HCT116 (cell line): ENCODE data around the gene SHCBP1L. TPM values are rescaled to one million over a fixed set of nuclear protein-coding genes. Genes with fewer than 3 reads are reported as not detected.

Experiments
- ATAC-seq: fragments of 200-7000 bp; cut with Tn5 transposase; 2 replicates; pipeline ENCODE4 v1.9.1; 2020; ENCODE audit warnings: mild to moderate bottlenecking, moderate library complexity
- BruUV-seq: library from RNA; stranded (reverse); fragments of 400-500 nt; replicated peaks from 2 replicates; lab custom pipeline; 2021; lab: Mats Ljungman, UMichigan
- CTCF ChIA-PET: fragments of 300-600 bp; sonication (Branson Sonifier 250); formaldehyde crosslinking; loops from one replicate; lab custom pipeline; 2021; ENCODE audit warnings: antibody characterized with exemption; lab: Charles Lee
- POLR2A ChIA-PET: fragments of 300-600, 350-600 bp; sonication (Branson Sonifier 250); formaldehyde crosslinking; loops from one replicate; lab custom pipeline; 2021; ENCODE audit warnings: antibody characterized with exemption; lab: Charles Lee
- RAD21 ChIA-PET, 2 experiments: fragments of 300-600 bp; sonication (Branson Sonifier 250); formaldehyde crosslinking; loops; one replicate each; lab custom pipeline; 2023; ENCODE audit warnings: low total read pairs in 2 of 2; ENCODE audit not compliant: uncharacterized antibody in 2 of 2, unreplicated experiment in 2 of 2, low non-redundant PET in 1 of 2; lab: Charles Lee
- DNase-seq: peaks from one replicate; pipeline ENCODE4 v3.0.0-alpha.2; 2010; ENCODE audit warnings: low read depth, low spot score
- H2AFZ ChIP-seq: fragments of 200-600 bp; shearing (Covaris generic), sonication (generic); 2 replicates; pipeline ENCODE4 v1.6.1; 2017; ENCODE audit warnings: low read depth, mixed run types, mixed read lengths, antibody characterized with exemption, low read length; ENCODE audit not compliant: poor library complexity, severe bottlenecking
- H3K27ac ChIP-seq: 2 replicates; pipeline ENCODE4 v1.5.1; 2012; ENCODE audit warnings: low read depth, low read length
- H3K27me3 ChIP-seq: fragments of 200-600 bp; sonication (generic); 2 replicates; pipeline ENCODE4 v1.6.1; 2016; ENCODE audit warnings: mixed run types, low read length, mixed read lengths; ENCODE audit not compliant: insufficient read depth
- H3K36me3 ChIP-seq, 2 experiments: fragments of 200-500 bp in 1 of 2; fragments of 200-600 bp in 1 of 2; sonication (Bioruptor generic) in 1 of 2; sonication (generic) in 1 of 2; 2 replicates each; pipeline versions ENCODE4 v1.5.1 to v1.6.1; 2014 to 2016; ENCODE audit warnings: low read length in 2 of 2, inconsistent platforms in 1 of 2, mixed read lengths in 1 of 2, mixed run types in 1 of 2; ENCODE audit not compliant: insufficient read depth in 2 of 2, control insufficient read depth in 1 of 2
- H3K4me1 ChIP-seq, 2 experiments: fragments of 200-600 bp in 1 of 2; sonication (generic) in 1 of 2; 2 replicates each; pipeline versions ENCODE4 v1.5.1 to v1.6.1; 2012 to 2017; ENCODE audit warnings: low read length in 2 of 2, inconsistent platforms in 1 of 2, mild to moderate bottlenecking in 1 of 2, mixed read lengths in 1 of 2, mixed run types in 1 of 2, moderate library complexity in 1 of 2; ENCODE audit not compliant: insufficient read depth in 2 of 2, control insufficient read depth in 1 of 2
- H3K4me2 ChIP-seq: fragments of 200-600 bp; sonication (generic); 2 replicates; pipeline ENCODE4 v1.6.1; 2017; ENCODE audit warnings: mixed run types, low read length, mixed read lengths
- H3K4me3 ChIP-seq, 2 experiments: fragments of 200-600 bp in 1 of 2; sonication (generic) in 1 of 2; replicated peaks in 1 of 2; 2 replicates each; pipeline ENCODE4 v1.5.1; 2011 to 2016; ENCODE audit warnings: low read length in 2 of 2, control low read depth in 1 of 2, low read depth in 1 of 2, mild to moderate bottlenecking in 1 of 2, mixed read lengths in 1 of 2, mixed run types in 1 of 2
- H3K79me2 ChIP-seq: fragments of 200-600 bp; sonication (generic); 2 replicates; pipeline ENCODE4 v1.6.1; 2017; ENCODE audit warnings: mild to moderate bottlenecking, mixed run types, low read length, moderate library complexity, mixed read lengths; ENCODE audit not compliant: insufficient read depth
- H3K9ac ChIP-seq: fragments of 200-600 bp; sonication (generic); 2 replicates; pipeline ENCODE4 v1.6.1; 2016; ENCODE audit warnings: low read length, mixed read lengths
- H3K9me2 ChIP-seq: fragments of 200-600 bp; sonication (generic), shearing (Covaris generic); 2 replicates; pipeline ENCODE4 v1.6.1; 2017; ENCODE audit warnings: mixed run types, mild to moderate bottlenecking, moderate library complexity; ENCODE audit not compliant: insufficient read depth
- H3K9me3 ChIP-seq, 2 experiments: fragments of 200-500 bp in 1 of 2; fragments of 200-600 bp in 1 of 2; sonication (Bioruptor generic) in 1 of 2; sonication (generic) in 1 of 2; 2 replicates each; pipeline ENCODE4 v1.6.1; 2014 to 2017; ENCODE audit warnings: low read length in 2 of 2, mixed read lengths in 2 of 2, inconsistent platforms in 1 of 2, low read depth in 1 of 2, mild to moderate bottlenecking in 1 of 2, mixed run types in 1 of 2, moderate library complexity in 1 of 2; ENCODE audit not compliant: control insufficient read depth in 1 of 2, insufficient read depth in 1 of 2
- H4K20me1 ChIP-seq: fragments of 200-600 bp; sonication (generic), shearing (Covaris generic); 2 replicates; pipeline ENCODE4 v1.6.1; 2017; ENCODE audit warnings: mixed run types, mild to moderate bottlenecking, moderate library complexity; ENCODE audit not compliant: insufficient read depth
- CBX3 ChIP-seq: IDR thresholded peaks from 2 replicates; pipeline ENCODE4 v1.6.1; 2012; ENCODE audit warnings: low read depth
- EZH2 ChIP-seq: fragments of 200-600 bp; sonication (generic); IDR thresholded peaks from 2 replicates; pipeline ENCODE4 v1.6.1; 2017; ENCODE audit warnings: antibody characterized with exemption, mixed run types
- FOSL1 ChIP-seq: IDR thresholded peaks from 2 replicates; pipeline ENCODE4 v1.6.1; 2012; ENCODE audit warnings: low read depth
- JUND ChIP-seq: IDR thresholded peaks from 2 replicates; pipeline ENCODE4 v1.6.1; 2012
- MAX ChIP-seq: IDR thresholded peaks from 2 replicates; pipeline ENCODE4 v1.6.1; 2012
- POLR2A ChIP-seq: IDR thresholded peaks from 2 replicates; pipeline ENCODE4 v1.7.0; 2011; ENCODE audit warnings: borderline replicate concordance; ENCODE audit not compliant: insufficient read depth, insufficient read length; ENCODE audit errors: extremely low read depth
- RAD21 ChIP-seq: IDR thresholded peaks from 2 replicates; pipeline ENCODE4 v1.6.1; 2012; ENCODE audit warnings: low read depth, mild to moderate bottlenecking
- SRF ChIP-seq: IDR thresholded peaks from 2 replicates; pipeline ENCODE4 v1.6.1; 2012; ENCODE audit warnings: low read depth
- TCF7L2 ChIP-seq: IDR thresholded peaks from 2 replicates; pipeline ENCODE4 v1.7.0; 2011; ENCODE audit warnings: borderline replicate concordance, inconsistent platforms; ENCODE audit not compliant: insufficient read depth, insufficient read length; ENCODE audit errors: extremely low read depth
- YY1 ChIP-seq: IDR thresholded peaks from 2 replicates; pipeline ENCODE4 v1.6.1; 2011; ENCODE audit warnings: low read length, low read depth, moderate library complexity, mild to moderate bottlenecking; ENCODE audit not compliant: insufficient replicate concordance; ENCODE audit errors: extremely low read depth
- ZFX ChIP-seq: fragments of 450-650 bp; IDR thresholded peaks from 2 replicates; pipeline ENCODE4 v1.6.1; 2017
- intact Hi-C: fragments of 100-400 bp; cut with micrococcal nuclease; formaldehyde crosslinking; loops from 2 replicates; pipeline ENCODE4 v1.10.0; 2022
- total RNA-seq: library from RNA; stranded (reverse); gene quantifications from one replicate; pipeline ENCODE4 v1.2.1, GENCODE V29; 2021; ENCODE audit not compliant: unreplicated experiment
- TF ChIP-seq, protein P1 (sequence below): IDR thresholded peaks from 2 replicates; pipeline ENCODE4 v1.6.1; 2012

Gene SHCBP1L
- total RNA-seq, 1 experiment from 2014 or later: not detected

DNA sequence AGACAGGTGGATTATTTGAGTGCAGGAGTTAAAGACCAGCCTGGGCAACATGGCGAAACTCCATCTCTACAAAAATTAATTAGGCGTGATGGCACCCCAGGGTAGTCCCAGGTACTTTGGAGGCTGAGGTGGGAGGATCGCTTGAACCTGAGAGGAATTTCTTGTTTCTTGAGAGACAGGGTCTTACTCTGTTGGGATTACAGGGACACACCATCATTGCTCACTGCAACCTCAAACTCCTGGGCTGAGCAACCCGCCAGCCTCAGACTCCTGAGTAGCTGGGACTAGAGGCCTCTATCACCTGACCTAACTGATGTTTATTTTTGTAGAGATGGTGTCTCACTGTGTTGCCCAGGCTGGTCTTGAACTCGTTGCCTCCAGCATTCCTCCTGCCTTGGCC lies 89.0 kb downstream of the SHCBP1L start:
- ChIA-PET RAD21 (no interaction called here), CTCF (no interaction called here), POLR2A (no interaction called here)
- Histone ChIP-seq H2AFZ (no peak overlapping the region), H3K27ac (no peak overlapping the region), H3K9me3 (no peaks in the 10 kb centered on the region), H3K4me1 (no peaks in the 10 kb centered on the region), H3K9ac (no peak overlapping the region), H3K27me3 (no peaks in the 10 kb centered on the region), H3K4me2 (no peak overlapping the region), H4K20me1 (peaks cover 26% of the 10 kb centered on the region; the same call in 1 of the 2 replicates), H3K79me2 (peaks cover 99% of the 10 kb centered on the region), H3K4me3 (no peak overlapping the region), H3K36me3 (peaks cover 90 to 95% of the 10 kb centered on the region in 2 experiments), H3K9me2 (no peaks in the 10 kb centered on the region)
- DNase-seq (no peak), ATAC-seq (no peak)
- TF ChIP-seq, protein P1, sequence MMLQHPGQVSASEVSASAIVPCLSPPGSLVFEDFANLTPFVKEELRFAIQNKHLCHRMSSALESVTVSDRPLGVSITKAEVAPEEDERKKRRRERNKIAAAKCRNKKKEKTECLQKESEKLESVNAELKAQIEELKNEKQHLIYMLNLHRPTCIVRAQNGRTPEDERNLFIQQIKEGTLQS: no peak
- TF ChIP-seq JUND (no peak), TCF7L2 (no peak), SRF (no peak), MAX (no peak), FOSL1 (no peak), CBX3 (no peak), POLR2A (no peak), EZH2 (no peak), ZFX (no peak), YY1 (no peak), RAD21 (no peak)
- BruUV-seq: no TSS peak
- intact Hi-C loops: no loop called here

GRCh38 chr1:182862827-182863226 lies 90.1 kb downstream of the SHCBP1L start:
- no peaks in the 10 kb centered on the region for H3K9me3 ChIP-seq
- H3K27ac ChIP-seq: no peak overlapping the region
- H3K9ac ChIP-seq: no peak overlapping the region
- POLR2A ChIA-PET: no interaction called here
- intact Hi-C loops: no loop called here
- peaks cover 24% of the 10 kb centered on the region; the same call in 1 of the 2 replicates for H4K20me1 ChIP-seq
- H3K9me2 ChIP-seq: no peaks in the 10 kb centered on the region
- CTCF ChIA-PET: no interaction called here
- H2AFZ ChIP-seq: no peak overlapping the region
- no peak overlapping the region for H3K4me2 ChIP-seq
- no TSS peak for BruUV-seq
- H3K4me1 ChIP-seq: no peaks in the 10 kb centered on the region
- H3K4me3 ChIP-seq: no peak overlapping the region
- ATAC-seq: no peak
- peaks cover 90 to 95% of the 10 kb centered on the region in 2 experiments for H3K36me3 ChIP-seq
- TF ChIP-seq YY1 (no peak), CBX3 (no peak), EZH2 (no peak)
- RAD21 ChIA-PET: no interaction called here
- DNase-seq: no peak
- H3K27me3 ChIP-seq: no peaks in the 10 kb centered on the region
- H3K79me2 ChIP-seq: peaks cover 100% of the 10 kb centered on the region
